ENCODE measurements around the gene KIRREL3.
"Not testable (repeated sequence)": the region's sequence is repeated elsewhere in the genome, so short reads cannot be mapped to it uniquely, and the experiment has no call there.

Gene KIRREL3

DNA sequence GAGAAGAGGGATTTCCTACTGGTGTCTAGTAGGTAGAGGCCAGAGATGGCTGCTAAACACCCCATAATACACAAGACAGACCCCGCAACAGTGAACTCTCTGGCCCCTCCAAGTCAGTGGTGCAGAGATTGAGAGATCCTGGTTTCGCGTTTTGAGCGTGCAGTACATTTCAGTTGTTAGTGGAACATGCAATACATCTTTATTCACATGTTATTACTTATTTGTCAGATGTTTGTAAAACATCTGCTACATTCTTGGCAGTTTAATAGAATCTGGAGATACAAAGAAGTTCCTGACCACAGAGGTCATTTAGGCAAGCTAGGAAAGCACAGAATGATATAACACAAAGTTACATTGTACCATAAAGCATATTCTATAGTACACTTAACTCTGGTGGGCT is 603.6 kb downstream of the KIRREL3 start:
- H3K4me3 ChIP-seq (ENCODE audit: low read length) = no peak overlapping the region

DNA sequence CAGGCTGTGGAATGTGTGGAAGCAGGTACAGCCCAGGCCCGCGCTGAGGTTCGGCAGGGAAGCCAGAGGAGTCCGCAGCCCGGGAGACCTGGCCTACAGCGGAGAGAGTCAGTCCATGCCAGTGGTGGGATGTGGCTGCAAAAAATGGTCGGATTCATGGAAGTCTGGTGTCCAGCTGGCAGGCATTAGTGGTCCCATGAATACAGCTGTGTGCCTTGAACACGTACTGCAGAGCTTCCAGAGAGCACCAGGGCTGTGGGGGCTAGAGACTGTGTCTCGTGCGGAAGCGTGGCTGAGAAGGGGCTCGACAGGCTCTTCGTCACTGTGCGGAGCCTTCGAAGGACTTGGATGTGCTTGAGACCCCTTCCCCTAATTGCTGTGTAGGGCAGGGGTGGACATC is 604.3 kb downstream of the KIRREL3 start:
- DNase-seq (ENCODE audit: low read depth); H3K4me3 ChIP-seq (ENCODE audit: low read length): not testable (repeated sequence)

More for the DNA sequence above, 603.6 kb downstream of the KIRREL3 start:
- TF ChIP-seq, protein P1, sequence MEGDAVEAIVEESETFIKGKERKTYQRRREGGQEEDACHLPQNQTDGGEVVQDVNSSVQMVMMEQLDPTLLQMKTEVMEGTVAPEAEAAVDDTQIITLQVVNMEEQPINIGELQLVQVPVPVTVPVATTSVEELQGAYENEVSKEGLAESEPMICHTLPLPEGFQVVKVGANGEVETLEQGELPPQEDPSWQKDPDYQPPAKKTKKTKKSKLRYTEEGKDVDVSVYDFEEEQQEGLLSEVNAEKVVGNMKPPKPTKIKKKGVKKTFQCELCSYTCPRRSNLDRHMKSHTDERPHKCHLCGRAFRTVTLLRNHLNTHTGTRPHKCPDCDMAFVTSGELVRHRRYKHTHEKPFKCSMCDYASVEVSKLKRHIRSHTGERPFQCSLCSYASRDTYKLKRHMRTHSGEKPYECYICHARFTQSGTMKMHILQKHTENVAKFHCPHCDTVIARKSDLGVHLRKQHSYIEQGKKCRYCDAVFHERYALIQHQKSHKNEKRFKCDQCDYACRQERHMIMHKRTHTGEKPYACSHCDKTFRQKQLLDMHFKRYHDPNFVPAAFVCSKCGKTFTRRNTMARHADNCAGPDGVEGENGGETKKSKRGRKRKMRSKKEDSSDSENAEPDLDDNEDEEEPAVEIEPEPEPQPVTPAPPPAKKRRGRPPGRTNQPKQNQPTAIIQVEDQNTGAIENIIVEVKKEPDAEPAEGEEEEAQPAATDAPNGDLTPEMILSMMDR (conservative IDR thresholded peaks at IDR 0.05; ENCODE audit: low read length) = no peak
- DNase-seq (ENCODE audit: low read depth) = peak; percentile 28

DNA sequence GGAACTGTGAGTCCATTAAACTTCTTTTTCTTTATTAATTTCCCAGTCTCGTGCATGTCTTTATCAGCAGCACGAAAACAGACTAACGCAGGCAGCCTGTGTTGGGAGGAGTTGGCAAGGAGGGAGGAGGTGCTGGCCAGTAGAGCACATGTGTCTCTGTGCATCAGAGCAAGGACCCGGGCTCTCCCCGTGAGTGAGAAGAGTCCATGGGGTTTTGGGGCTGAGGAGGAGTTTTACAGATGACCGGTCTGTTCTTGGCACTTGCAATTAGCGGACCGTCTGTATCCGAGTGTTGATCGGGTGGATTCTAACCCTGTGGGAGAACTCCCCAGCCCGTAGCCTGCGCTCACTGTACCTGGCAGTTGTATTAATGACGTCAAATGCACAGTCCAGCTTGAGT is 604.8 kb downstream of the KIRREL3 start:
- peak; percentile 28 for DNase-seq (ENCODE audit: low read depth)
- H3K4me3 ChIP-seq (ENCODE audit: low read length) = not testable (repeated sequence)

DNA sequence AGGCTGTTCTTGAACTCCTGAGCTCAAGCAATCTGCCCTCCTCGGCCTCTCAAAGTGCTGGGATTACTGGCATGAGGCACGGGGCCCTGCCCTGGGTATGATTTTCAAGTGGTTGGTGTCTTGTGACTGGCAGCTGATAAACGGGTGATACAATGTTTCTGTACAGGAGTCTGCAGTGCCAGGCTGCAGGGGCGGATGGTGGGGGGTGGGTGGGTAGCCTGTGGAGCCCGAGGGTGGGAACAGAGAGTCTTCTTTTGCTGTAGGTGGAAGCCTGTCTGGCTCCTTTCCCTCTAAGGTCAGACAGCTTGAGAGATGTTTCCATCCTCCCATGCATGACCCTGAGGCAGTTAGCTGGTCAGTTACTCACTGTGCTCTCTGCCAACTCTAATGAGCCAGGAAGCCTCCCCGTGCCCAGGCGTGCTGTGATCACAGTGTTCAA is 605.9 kb downstream of the KIRREL3 start:
- not testable (repeated sequence) for H3K4me3 ChIP-seq (ENCODE audit: low read length); DNase-seq (ENCODE audit: low read depth)

DNA sequence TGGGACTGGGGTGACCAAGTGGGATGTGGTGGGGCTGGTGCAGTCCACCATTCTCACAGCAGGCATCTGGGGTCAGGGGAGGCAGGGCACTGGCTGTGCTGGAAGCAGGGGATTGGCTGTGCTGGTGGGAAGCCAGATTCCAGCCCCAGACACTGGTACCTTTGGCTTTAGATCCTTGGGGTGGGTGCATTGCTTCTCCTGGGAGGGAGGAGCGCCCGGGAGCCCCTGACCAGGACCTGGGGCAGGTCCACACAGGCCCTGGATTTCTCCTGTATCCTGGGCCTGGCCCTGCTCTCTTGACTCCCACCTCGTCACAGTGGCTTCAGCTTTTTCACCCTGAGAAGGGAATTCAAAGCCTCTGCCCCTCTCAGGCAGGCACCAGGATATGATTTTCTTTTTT is 606.5 kb downstream of the KIRREL3 start:
- DNase-seq (ENCODE audit: low read depth) = no peak
- no peak overlapping the region for H3K4me3 ChIP-seq (ENCODE audit: low read length)
- TF ChIP-seq, protein P1 (conservative IDR thresholded peaks at IDR 0.05; ENCODE audit: low read length) = no peak

DNA sequence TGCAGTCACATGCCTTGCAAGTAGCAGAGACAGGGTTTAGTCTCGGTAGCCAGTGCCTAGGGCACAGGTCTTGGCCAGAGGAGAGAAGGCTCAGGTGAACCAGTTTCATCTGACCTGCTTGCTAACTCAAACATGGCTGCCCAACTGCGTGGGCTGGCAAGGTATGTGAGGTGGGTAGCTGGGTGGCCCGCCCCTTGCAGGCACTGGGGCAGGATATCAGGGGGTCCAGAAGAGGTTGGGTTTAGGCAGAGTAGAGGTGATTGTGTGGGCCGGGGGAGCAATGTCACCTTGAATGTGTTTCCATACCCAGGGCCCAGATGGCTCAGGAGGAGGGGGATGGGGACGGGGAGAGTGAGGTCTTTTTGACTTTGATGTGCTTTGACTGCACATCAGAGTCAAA is 607.4 kb downstream of the KIRREL3 start:
- no peak for DNase-seq (ENCODE audit: low read depth)
- TF ChIP-seq, protein P1 (conservative IDR thresholded peaks at IDR 0.05; ENCODE audit: low read length) = no peak
- no peak overlapping the region for H3K4me3 ChIP-seq (ENCODE audit: low read length)

DNA sequence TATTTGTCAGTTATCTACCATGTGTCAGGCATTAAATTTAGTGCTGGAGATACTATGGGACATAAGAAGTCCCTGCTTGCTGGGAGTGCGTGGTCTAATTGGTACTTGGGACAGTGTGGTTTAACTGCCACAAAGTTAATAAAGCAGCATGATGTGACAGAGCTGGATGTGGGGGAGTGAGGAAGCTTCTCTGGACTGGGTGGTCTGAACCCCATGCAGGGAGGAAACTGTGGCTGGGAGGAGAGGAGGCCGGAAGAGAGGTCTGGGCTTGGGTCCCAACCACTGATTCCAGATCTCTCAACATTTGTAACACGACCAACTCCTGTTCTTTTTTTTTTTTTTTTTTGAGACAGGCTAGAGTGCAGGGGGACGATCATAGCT is 607.9 kb downstream of the KIRREL3 start:
- DNase-seq (ENCODE audit: low read depth) = no peak

DNA sequence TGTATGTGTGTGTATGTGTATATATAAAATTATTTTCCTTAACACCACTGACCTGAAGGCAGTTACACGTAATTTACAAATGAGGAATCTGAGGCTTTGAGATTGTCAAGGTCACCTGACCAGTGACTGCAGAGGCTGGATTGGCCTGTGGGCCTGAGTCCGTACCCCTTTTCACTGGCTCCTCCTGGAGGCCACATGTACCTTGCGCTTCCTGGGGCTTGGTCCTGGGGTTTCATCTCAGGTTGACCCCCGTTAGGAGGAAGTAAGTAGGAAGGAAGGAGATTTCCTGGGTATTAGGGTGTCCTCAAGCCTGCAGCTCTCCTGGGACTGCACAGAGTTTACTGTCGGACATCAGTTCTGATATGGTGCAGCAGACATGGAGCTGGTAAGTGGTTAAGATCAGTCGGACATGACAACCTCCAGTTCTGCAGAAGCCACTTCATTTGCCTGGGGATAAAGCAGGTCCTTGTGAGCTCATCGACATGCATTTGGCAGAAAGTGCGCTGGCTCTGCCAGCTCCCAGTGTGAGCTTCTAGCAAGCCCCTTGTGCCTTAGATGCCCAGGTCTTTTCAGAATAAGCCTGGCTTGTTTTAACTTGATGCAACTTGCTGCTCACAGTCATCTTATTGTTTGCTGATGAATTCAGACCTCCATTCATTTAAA is 608.5 kb downstream of the KIRREL3 start:
- no peak for DNase-seq (ENCODE audit: low read depth)

More for the DNA sequence above, 607.9 kb downstream of the KIRREL3 start:
- TF ChIP-seq, protein P1 (conservative IDR thresholded peaks at IDR 0.05; ENCODE audit: low read length) = no peak
- H3K4me3 ChIP-seq (ENCODE audit: low read length) = no peak overlapping the region

More for the DNA sequence above, 608.5 kb downstream of the KIRREL3 start:
- TF ChIP-seq, protein P1 (conservative IDR thresholded peaks at IDR 0.05; ENCODE audit: low read length) = no peak; the same call in 1 of the 2 replicates
- no peak overlapping the region for H3K4me3 ChIP-seq (ENCODE audit: low read length)

Data from AG10803 (cell line).